Natural killer cell (primary cell): ENCODE measurements around the gene ZNF438. TPM values are rescaled to one million over a fixed set of nuclear protein-coding genes. Genes with fewer than 3 reads are reported as not detected.

ENCODE experiments used
- ATAC-seq, 3 donors: fragments of 150-1000 bp in 2 of 3; fragments of 200-7000 bp in 1 of 3; cut with Tn5 transposase; 1 replicate in 1 of 3; 2 replicates in 2 of 3; pipeline ENCODE4 v1.10.0; 2021; ENCODE audit warnings: mild to moderate bottlenecking in 2 of 3, moderate library complexity in 2 of 3
- DNase-seq, 2 donors: peaks; one replicate each; pipeline versions ENCODE4 v3.0.0 to v3.0.0-alpha.2; 2013 to 2021; ENCODE audit warnings: mixed read lengths in 1 of 2
- H3K27ac ChIP-seq: one replicate; pipeline ENCODE4 v1.5.1; 2013; ENCODE audit warnings: mild to moderate bottlenecking, low read length
- H3K27me3 ChIP-seq: one replicate; pipeline ENCODE4 v1.6.1; 2013; ENCODE audit warnings: low read length; ENCODE audit not compliant: control insufficient read depth, insufficient read depth
- H3K36me3 ChIP-seq: one replicate; pipeline ENCODE4 v1.6.1; 2013; ENCODE audit warnings: low read length; ENCODE audit not compliant: control insufficient read depth, insufficient read depth
- H3K4me1 ChIP-seq: one replicate; pipeline ENCODE4 v1.6.1; 2013; ENCODE audit warnings: low read length; ENCODE audit not compliant: control insufficient read depth, insufficient read depth
- H3K4me3 ChIP-seq: one replicate; pipeline ENCODE4 v1.5.1; 2013; ENCODE audit warnings: low read length
- H3K9me3 ChIP-seq: one replicate; pipeline ENCODE4 v1.6.1; 2013; ENCODE audit warnings: low read length; ENCODE audit not compliant: control insufficient read depth, insufficient read depth
- H3K27ac Mint-ChIP-seq, 2 donors: one replicate each; pipeline ENCODE4 v1.8.0; 2022; ENCODE audit warnings: mild to moderate bottlenecking in 2 of 2, mixed read lengths in 2 of 2, moderate library complexity in 1 of 2
- H3K27me3 Mint-ChIP-seq, 2 donors: one replicate each; pipeline ENCODE4 v1.8.0; 2022; ENCODE audit warnings: low read depth in 2 of 2, mixed read lengths in 2 of 2
- H3K36me3 Mint-ChIP-seq: one replicate; pipeline ENCODE4 v1.8.0; 2022; ENCODE audit warnings: mixed read lengths
- H3K4me1 Mint-ChIP-seq, 2 donors: one replicate each; pipeline ENCODE4 v1.8.0; 2022; ENCODE audit warnings: mixed read lengths in 2 of 2
- H3K4me3 Mint-ChIP-seq: one replicate; pipeline ENCODE4 v1.8.0; 2022; ENCODE audit warnings: mild to moderate bottlenecking, moderate library complexity, mixed read lengths
- H3K9me3 Mint-ChIP-seq, 2 donors: one replicate each; pipeline ENCODE4 v1.8.0; 2022; ENCODE audit warnings: mixed read lengths in 2 of 2
- WGBS: methylation state at CpG from one replicate; pipeline ENCODE4 v1.1.7; 2013; ENCODE audit warnings: missing lambda C conversion rate; ENCODE audit not compliant: insufficient coverage; 5-methylcytosine and 5-hydroxymethylcytosine counted together
- intact Hi-C: fragments of 100-400 bp; cut with micrococcal nuclease; formaldehyde crosslinking; loops from one replicate; pipeline ENCODE4 v1.14.2; 2022
- total RNA-seq, 4 donors: library from RNA; stranded (reverse); fragments of 120-200 nt in 1 of 4; gene quantifications; one replicate each; pipeline versions ENCODE4 v1.2.3 to v1.2.4, GENCODE V29; 2013 to 2022
- TF ChIP-seq, protein P1 (sequence below): fragments of 200-600 bp; IDR thresholded peaks from one replicate; pipeline ENCODE4 v1.8.0; 2022; ENCODE audit warnings: antibody characterized with exemption

The ZNF438 gene
- total RNA-seq, 3 donors from 2014 or later (not counting 1 experiment from before 2014, with no cell fraction given), result 2.2 to 3.7 (median 3.7) TPM

DNA sequence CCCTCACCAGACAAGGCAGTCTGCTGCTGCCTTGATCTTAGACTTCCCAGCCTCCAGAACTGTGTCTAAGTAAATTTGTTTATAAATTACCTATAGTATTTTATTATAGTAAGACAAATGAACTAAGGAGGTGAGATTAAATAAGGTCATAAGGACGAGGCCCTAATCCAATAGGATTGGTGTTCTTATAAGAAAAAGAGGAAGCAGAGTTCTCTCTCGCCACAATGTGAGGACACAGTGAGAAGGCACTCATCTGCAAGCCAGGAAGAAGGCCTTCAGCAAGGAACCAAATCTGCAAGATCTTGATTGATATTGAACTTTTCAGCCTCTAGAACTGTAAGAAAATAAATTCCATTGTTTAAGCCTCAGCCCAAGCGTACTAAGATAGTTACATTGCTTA is 6.1 kb upstream of the ZNF438 start:
- H3K9me3 ChIP-seq, result no peaks in the 10 kb centered on the region
- H3K27ac ChIP-seq, result no peak overlapping the region
- intact Hi-C loops, result no loop called here
- Mint-ChIP-seq H3K27me3 (no peaks in the 10 kb centered on the region), H3K4me3 (no peak overlapping the region), H3K9me3 (no peaks in the 10 kb centered on the region), H3K27ac (no peak overlapping the region), H3K4me1 (peaks cover under 1 to 2% of the 10 kb centered on the region in 2 donors), H3K36me3 (no peaks in the 10 kb centered on the region)
- ATAC-seq (no peak), DNase-seq (no peak)
- no peaks in the 10 kb centered on the region for H3K27me3 ChIP-seq
- TF ChIP-seq, protein P1, sequence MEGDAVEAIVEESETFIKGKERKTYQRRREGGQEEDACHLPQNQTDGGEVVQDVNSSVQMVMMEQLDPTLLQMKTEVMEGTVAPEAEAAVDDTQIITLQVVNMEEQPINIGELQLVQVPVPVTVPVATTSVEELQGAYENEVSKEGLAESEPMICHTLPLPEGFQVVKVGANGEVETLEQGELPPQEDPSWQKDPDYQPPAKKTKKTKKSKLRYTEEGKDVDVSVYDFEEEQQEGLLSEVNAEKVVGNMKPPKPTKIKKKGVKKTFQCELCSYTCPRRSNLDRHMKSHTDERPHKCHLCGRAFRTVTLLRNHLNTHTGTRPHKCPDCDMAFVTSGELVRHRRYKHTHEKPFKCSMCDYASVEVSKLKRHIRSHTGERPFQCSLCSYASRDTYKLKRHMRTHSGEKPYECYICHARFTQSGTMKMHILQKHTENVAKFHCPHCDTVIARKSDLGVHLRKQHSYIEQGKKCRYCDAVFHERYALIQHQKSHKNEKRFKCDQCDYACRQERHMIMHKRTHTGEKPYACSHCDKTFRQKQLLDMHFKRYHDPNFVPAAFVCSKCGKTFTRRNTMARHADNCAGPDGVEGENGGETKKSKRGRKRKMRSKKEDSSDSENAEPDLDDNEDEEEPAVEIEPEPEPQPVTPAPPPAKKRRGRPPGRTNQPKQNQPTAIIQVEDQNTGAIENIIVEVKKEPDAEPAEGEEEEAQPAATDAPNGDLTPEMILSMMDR, result no peak
- H3K4me1 ChIP-seq, result peaks cover 2% of the 10 kb centered on the region
- no peak overlapping the region for H3K4me3 ChIP-seq
- no peaks in the 10 kb centered on the region for H3K36me3 ChIP-seq
- 89% methylated on average over 3 of the region's 3 CpGs for WGBS

DNA sequence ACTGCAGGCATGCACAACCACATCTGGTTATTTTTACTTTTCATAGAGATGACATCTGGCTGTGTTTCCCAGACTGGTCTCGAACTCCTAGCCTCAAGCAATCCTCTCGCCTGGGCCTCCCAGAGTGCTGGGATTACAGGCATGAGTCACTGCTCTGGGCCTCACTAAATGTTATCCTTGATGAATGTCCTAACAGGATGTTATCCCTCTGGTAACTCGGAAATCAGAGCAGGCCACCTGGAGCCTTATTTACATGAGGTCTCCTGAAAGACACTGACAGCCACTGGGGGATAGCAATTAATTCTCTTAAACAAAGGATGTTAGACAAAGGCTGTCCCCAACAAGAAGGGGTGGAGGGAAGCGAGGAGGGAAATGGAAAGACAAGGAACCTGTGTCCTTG is 4.5 kb upstream of the ZNF438 start:
- TF ChIP-seq, protein P1, result no peak
- Mint-ChIP-seq H3K27ac (no peak overlapping the region), H3K4me1 (peaks cover 10 to 11% of the 10 kb centered on the region in 2 donors), H3K9me3 (no peaks in the 10 kb centered on the region), H3K36me3 (no peaks in the 10 kb centered on the region), H3K4me3 (no peak overlapping the region), H3K27me3 (no peaks in the 10 kb centered on the region)
- peaks cover 10% of the 10 kb centered on the region for H3K4me1 ChIP-seq
- DNase-seq (no peak), ATAC-seq (no peak)
- no peak overlapping the region for H3K4me3 ChIP-seq
- H3K9me3 ChIP-seq, result no peaks in the 10 kb centered on the region
- intact Hi-C loops, result no loop called here
- H3K36me3 ChIP-seq, result no peaks in the 10 kb centered on the region
- WGBS, result 89% methylated on average over 4 of the region's 4 CpGs
- no peaks in the 10 kb centered on the region for H3K27me3 ChIP-seq
- no peak overlapping the region for H3K27ac ChIP-seq

DNA sequence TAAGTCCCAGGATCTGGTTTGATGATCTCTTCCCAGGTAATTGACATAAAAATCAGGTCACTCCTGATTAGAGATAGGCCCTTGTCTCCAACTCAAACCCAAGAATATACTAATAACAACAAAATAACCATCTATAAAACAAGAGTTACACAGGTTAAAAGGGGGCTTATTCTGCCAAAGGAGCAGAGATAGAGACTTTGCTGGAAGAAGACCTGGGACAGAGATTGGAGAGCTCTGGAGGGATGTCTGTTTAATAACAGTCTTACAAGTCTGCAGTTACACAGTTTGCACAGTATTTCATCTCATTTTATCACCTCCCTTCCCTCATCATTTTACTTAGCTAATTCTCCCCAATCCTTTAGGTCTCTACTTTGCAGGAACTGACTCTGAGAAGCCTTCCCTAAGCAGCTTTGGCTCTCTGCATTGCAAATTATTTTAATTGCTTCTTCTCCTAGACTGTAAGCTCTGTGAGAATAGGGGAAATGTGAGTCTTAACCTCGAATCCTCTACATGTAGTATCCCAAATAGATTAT is 3.7 kb upstream of the ZNF438 start:
- intact Hi-C loops, result no loop called here

More for the DNA sequence above, 3.7 kb upstream of the ZNF438 start:
- Mint-ChIP-seq H3K9me3 (no peaks in the 10 kb centered on the region), H3K4me3 (no peak overlapping the region), H3K4me1 (peaks cover 10 to 11% of the 10 kb centered on the region in 2 donors), H3K27me3 (no peaks in the 10 kb centered on the region), H3K27ac (no peak overlapping the region), H3K36me3 (no peaks in the 10 kb centered on the region)
- Histone ChIP-seq H3K4me3 (no peak overlapping the region), H3K9me3 (no peaks in the 10 kb centered on the region), H3K27me3 (no peaks in the 10 kb centered on the region), H3K4me1 (peaks cover 15% of the 10 kb centered on the region), H3K36me3 (no peaks in the 10 kb centered on the region), H3K27ac (no peak overlapping the region)
- no CpG with 5 or more reads among the region's 1 CpG for WGBS
- DNase-seq, result no peak
- TF ChIP-seq, protein P1, result no peak
- ATAC-seq, result no peak
